Fibroblast of mammary gland (primary cell): Measurements from ENCODE around the gene SELENOI.

Experiments used
- DNase-seq: peaks from one replicate; pipeline ENCODE4 v3.0.0-alpha.2; 2010; ENCODE audit warnings: low read depth
- H3K4me3 ChIP-seq: 2 replicates; pipeline ENCODE4 v1.5.1; 2011; ENCODE audit warnings: low read depth, mild to moderate bottlenecking, low read length, moderate library complexity; ENCODE audit not compliant: control insufficient read depth
- TF ChIP-seq, protein P1 (sequence below): conservative IDR thresholded peaks from 2 replicates; pipeline ENCODE4 v1.5.1; 2011; ENCODE audit warnings: low read depth, low read length, inconsistent platforms; ENCODE audit not compliant: control insufficient read depth, insufficient read depth

SELENOI gene

DNA sequence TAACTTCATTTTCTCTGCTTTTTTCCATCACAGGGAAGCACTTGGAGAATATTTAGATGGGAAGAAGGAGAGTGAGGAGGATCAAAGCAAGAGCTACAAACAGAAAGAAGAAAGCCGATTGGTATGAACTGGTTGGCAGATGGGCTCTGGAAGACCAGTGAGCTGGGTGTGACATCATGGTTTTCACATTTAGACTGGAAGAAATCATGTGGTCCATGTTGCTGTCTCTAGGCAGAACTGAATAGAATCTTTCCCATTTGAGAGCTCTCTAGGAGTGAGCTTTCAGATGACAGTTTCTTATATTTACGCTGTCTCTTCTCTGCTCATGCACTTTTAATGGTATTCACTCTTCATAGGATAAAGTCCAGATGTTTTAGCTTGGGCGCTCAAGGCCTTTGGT lies 68.4 kb downstream of the SELENOI start:
- H3K4me3 ChIP-seq: no peak overlapping the region
- DNase-seq: peak; percentile 19
- TF ChIP-seq, protein P1, sequence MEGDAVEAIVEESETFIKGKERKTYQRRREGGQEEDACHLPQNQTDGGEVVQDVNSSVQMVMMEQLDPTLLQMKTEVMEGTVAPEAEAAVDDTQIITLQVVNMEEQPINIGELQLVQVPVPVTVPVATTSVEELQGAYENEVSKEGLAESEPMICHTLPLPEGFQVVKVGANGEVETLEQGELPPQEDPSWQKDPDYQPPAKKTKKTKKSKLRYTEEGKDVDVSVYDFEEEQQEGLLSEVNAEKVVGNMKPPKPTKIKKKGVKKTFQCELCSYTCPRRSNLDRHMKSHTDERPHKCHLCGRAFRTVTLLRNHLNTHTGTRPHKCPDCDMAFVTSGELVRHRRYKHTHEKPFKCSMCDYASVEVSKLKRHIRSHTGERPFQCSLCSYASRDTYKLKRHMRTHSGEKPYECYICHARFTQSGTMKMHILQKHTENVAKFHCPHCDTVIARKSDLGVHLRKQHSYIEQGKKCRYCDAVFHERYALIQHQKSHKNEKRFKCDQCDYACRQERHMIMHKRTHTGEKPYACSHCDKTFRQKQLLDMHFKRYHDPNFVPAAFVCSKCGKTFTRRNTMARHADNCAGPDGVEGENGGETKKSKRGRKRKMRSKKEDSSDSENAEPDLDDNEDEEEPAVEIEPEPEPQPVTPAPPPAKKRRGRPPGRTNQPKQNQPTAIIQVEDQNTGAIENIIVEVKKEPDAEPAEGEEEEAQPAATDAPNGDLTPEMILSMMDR: no peak

GRCh38 chr2:26421961-26422360 lies 76.0 kb downstream of the SELENOI start:
- no peak overlapping the region for H3K4me3 ChIP-seq
- TF ChIP-seq, protein P1: no peak
- DNase-seq: no peak

DNA sequence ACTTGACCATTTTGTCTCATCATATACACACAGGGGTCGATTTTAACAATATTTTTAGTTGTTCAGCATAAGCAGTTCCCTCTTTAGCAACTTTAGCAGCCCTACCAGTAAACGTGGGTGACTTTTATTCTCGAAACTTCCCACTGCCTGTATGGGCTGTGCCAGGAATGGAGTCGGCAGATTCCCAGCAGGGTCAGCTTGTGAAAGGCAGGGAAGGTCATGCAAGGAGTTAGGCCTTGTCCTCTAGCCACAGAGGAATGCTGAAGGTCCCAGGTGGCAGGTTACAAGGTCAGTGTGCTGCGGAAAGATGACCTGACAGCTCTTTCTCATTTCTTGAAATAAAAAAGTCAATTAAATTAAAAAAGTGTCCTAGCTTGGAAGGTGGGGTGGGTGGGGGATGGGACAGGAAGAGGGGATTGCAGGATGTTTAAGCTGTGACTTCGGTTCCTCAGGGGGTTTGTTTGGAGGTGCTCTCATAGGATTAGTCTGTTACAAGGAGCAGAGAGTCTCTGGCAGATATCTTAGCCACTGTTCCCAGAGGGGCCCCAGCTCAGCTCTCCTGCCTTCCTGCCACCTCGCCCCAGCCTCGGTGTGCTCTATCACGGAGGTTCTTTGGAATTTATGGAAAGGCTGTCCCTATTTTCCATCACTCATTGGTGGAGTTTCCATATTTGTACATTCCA lies 77.1 kb downstream of the SELENOI start:
- DNase-seq: no peak
- TF ChIP-seq, protein P1: no peak
- no peak overlapping the region for H3K4me3 ChIP-seq

- no peak for DNase-seq
- TF ChIP-seq, protein P1: no peak
- H3K4me3 ChIP-seq: no peak overlapping the region
Measured at GRCh38 chr2:26423750-26424149, 77.8 kb downstream of the SELENOI start.

DNA sequence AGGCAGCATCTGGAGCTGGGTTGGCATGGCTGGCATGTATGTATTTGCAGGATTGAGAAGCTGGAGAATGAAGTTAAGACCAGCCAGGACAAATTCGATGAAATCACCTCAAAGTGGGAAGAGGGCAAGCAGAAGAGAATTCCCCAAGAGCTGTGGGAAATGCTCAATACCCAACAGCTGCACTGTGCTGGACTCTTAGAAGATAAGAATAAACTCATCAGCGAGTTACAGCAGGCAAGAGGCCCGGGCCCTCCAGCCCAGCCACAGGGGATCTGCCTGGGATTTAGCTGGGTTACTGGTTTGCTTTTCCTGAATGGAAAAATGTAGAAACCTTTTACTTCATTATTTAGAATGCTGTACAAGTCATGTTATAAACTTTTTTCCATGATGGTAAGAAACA lies 78.3 kb downstream of the SELENOI start:
- no peak overlapping the region for H3K4me3 ChIP-seq
- TF ChIP-seq, protein P1: no peak
- no peak for DNase-seq

DNA sequence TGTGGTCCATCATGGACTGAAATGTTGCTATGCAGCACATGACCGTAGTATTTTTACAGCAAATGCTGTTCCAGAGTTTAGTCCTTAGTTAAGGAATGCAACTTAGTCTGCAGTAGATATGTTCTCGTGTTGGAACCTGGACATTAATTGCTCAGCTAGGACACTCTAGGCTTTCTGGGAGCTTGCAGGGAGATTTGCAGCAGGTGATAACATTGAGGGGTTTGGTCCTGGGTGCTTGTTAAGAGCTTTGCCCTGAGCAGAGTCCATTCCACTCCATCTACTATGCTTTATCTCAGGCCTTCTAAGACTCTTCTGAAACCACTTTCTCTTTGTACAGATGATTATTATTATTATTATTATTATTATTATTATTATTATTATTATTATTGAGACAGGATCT lies 82.9 kb downstream of the SELENOI start:
- H3K4me3 ChIP-seq: no peak overlapping the region
- TF ChIP-seq, protein P1: no peak
- no peak for DNase-seq
